OCI-M1 (cell line): ENCODE measurements around the gene ADAMTSL3.
"Not testable (repeated sequence)": the region's sequence is repeated elsewhere in the genome, so short reads cannot be mapped to it uniquely, and the experiment has no call there.

Experiments used
- DNase-seq: peaks from one replicate; lab custom pipeline; 2025; lab: John Stamatoyannopoulos, UW

Gene ADAMTSL3

GRCh38 chr15:83698294-83698693 lies 44.4 kb downstream of the ADAMTSL3 start:
- no peak for DNase-seq

GRCh38 chr15:83699028-83699427 lies 45.1 kb downstream of the ADAMTSL3 start:
- no peak for DNase-seq

- no peak for DNase-seq
Measured at GRCh38 chr15:83700082-83700481, 46.2 kb downstream of the ADAMTSL3 start.

GRCh38 chr15:83702314-83702713 lies 48.4 kb downstream of the ADAMTSL3 start:
- not testable (repeated sequence) for DNase-seq

GRCh38 chr15:83708328-83708727 lies 54.4 kb downstream of the ADAMTSL3 start:
- DNase-seq = no peak

GRCh38 chr15:83709241-83709640 lies 55.3 kb downstream of the ADAMTSL3 start:
- no peak for DNase-seq

- no peak for DNase-seq
Measured at GRCh38 chr15:83709811-83710210, 55.9 kb downstream of the ADAMTSL3 start.

- DNase-seq = no peak
Measured at GRCh38 chr15:83710452-83710851, 56.5 kb downstream of the ADAMTSL3 start.

- DNase-seq = no peak
Measured at GRCh38 chr15:83711236-83711635, 57.3 kb downstream of the ADAMTSL3 start.

- DNase-seq = no peak
Measured at GRCh38 chr15:83713242-83713641, 59.3 kb downstream of the ADAMTSL3 start.

GRCh38 chr15:83714939-83715628 lies 61.2 kb downstream of the ADAMTSL3 start:
- DNase-seq = no peak

- DNase-seq = no peak
Measured at GRCh38 chr15:83716605-83717004, 62.7 kb downstream of the ADAMTSL3 start.

GRCh38 chr15:83717010-83717409 lies 63.1 kb downstream of the ADAMTSL3 start:
- DNase-seq = no peak

- no peak for DNase-seq
Measured at GRCh38 chr15:83720468-83720867, 66.5 kb downstream of the ADAMTSL3 start.

GRCh38 chr15:83721031-83721430 lies 67.1 kb downstream of the ADAMTSL3 start:
- DNase-seq = no peak

GRCh38 chr15:83721981-83722380 lies 68.1 kb downstream of the ADAMTSL3 start:
- no peak for DNase-seq

GRCh38 chr15:83723216-83723615 lies 69.3 kb downstream of the ADAMTSL3 start:
- DNase-seq = no peak

- no peak for DNase-seq
Measured at GRCh38 chr15:83732196-83732595, 78.3 kb downstream of the ADAMTSL3 start.

GRCh38 chr15:83732770-83733169 lies 78.8 kb downstream of the ADAMTSL3 start:
- no peak for DNase-seq

GRCh38 chr15:83733206-83733605 lies 79.3 kb downstream of the ADAMTSL3 start:
- no peak for DNase-seq

GRCh38 chr15:83733691-83734090 lies 79.8 kb downstream of the ADAMTSL3 start:
- no peak for DNase-seq

- no peak for DNase-seq
Measured at GRCh38 chr15:83734487-83734886, 80.6 kb downstream of the ADAMTSL3 start.

- no peak for DNase-seq
Measured at GRCh38 chr15:83739629-83740028, 85.7 kb downstream of the ADAMTSL3 start.

- DNase-seq = no peak
Measured at GRCh38 chr15:83745771-83746170, 91.8 kb downstream of the ADAMTSL3 start.
